GM23248 (cell line): Measurements from ENCODE around the gene SBF2.
"Not testable (repeated sequence)": the region's sequence is repeated elsewhere in the genome, so short reads cannot be mapped to it uniquely, and the experiment has no call there.

ENCODE experiments used
- EZH2 ChIP-seq: fragments of 200-600 bp; sonication (generic); IDR thresholded peaks from 2 replicates; pipeline ENCODE4 v1.6.1; 2018; ENCODE audit warnings: antibody characterized with exemption, mild to moderate bottlenecking; ENCODE audit not compliant: insufficient read depth, poor library complexity, severe bottlenecking
- EZH2phosphoT487 ChIP-seq: fragments of 200-600 bp; sonication (generic); IDR thresholded peaks from 2 replicates; pipeline ENCODE4 v1.6.1; 2018; ENCODE audit warnings: antibody characterized with exemption, moderate library complexity, mild to moderate bottlenecking, low read depth; ENCODE audit not compliant: insufficient read depth

GRCh38 chr11:10087923-10088225 is 206.1 kb downstream of the SBF2 start:
- TF ChIP-seq EZH2, EZH2phosphoT487: not testable (repeated sequence)
